Activated CD4-positive, alpha-beta T cell treated with anti-CD3 and anti-CD28 coated beads, Interleukin-2, amount 10 ng/mL, durations not matched to agents 24 days and 14 days (primary cell): ENCODE results near the gene PIAS3. TPM values are rescaled to one million over a fixed set of nuclear protein-coding genes. Genes with fewer than 3 reads are reported as not detected.
"Not testable (repeated sequence)": the region's sequence is repeated elsewhere in the genome, so short reads cannot be mapped to it uniquely, and the experiment has no call there.

ENCODE experiments used
- DNase-seq: peaks from one replicate; pipeline ENCODE4 v3.0.0; 2022
- H3K27ac Mint-ChIP-seq: one replicate; pipeline ENCODE4 v1.8.0; 2022; ENCODE audit warnings: mild to moderate bottlenecking, mixed read lengths
- H3K27me3 Mint-ChIP-seq: one replicate; pipeline ENCODE4 v1.8.0; 2022; ENCODE audit warnings: mixed read lengths
- H3K36me3 Mint-ChIP-seq: one replicate; pipeline ENCODE4 v1.8.0; 2022; ENCODE audit warnings: low read depth, mild to moderate bottlenecking, mixed read lengths
- H3K4me1 Mint-ChIP-seq: one replicate; pipeline ENCODE4 v1.8.0; 2021; ENCODE audit warnings: mixed read lengths
- H3K4me3 Mint-ChIP-seq: one replicate; pipeline ENCODE4 v1.8.0; 2022; ENCODE audit warnings: mild to moderate bottlenecking, moderate library complexity, mixed read lengths
- H3K9me3 Mint-ChIP-seq: one replicate; pipeline ENCODE4 v1.8.0; 2021; ENCODE audit warnings: mixed read lengths
- intact Hi-C: fragments of 100-400 bp; cut with micrococcal nuclease; formaldehyde crosslinking; loops from one replicate; pipeline ENCODE4 v1.15.1; 2023
- total RNA-seq: library from RNA; stranded (reverse); gene quantifications from 2 replicates; pipeline ENCODE4 v1.2.3, GENCODE V29; 2022

Gene PIAS3
- total RNA-seq, 1 donor from 2014 or later = 19.1 TPM

DNA sequence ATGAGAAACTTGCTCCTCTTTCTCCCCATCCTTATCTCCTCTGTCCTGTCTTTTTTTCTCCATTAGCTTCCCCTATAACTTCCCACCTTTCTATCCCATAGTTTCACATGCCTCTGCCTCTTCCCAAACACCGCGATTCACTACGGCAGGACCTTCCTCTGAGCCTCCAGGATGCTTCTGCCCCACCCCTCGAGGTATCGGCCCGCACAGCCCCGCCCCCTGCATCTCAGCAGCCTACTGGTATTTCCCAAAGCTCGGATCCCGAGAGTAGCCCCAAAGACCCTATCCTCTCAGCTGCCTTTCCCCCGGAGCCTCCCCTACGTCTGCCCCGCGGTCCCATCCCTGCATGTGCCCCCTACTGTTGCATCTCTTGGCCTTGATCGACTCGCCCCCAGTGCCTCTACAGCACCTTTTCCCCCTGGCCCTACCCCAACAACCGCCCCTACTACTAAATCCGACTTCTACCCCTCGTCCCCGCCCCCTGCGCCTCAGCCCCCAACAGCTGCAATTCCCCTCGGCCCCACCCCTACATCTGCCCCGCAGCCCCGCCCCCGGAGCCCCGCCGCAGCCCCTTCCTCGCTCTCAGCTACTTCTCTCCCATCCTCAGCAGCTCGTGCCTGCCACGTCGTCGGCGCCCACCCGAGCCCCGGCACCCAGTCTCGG, 512 bp downstream of the PIAS3 start:
- peak; percentile 85 for DNase-seq
- peak overlapping the region; percentile 96 for H3K4me3 Mint-ChIP-seq
- peaks cover 3% of the 10 kb centered on the region for H3K27me3 Mint-ChIP-seq
- H3K9me3 Mint-ChIP-seq = no peaks in the 10 kb centered on the region
- peaks cover 18% of the 10 kb centered on the region for H3K36me3 Mint-ChIP-seq
- peak overlapping the region; percentile 96 for H3K27ac Mint-ChIP-seq
- peaks cover 14% of the 10 kb centered on the region for H3K4me1 Mint-ChIP-seq
- intact Hi-C loops = loop anchor here (2.0 kb wide), 2 partner anchors 34 to 98 kb away; partner anchors contain the start of genes POLR3C and RNF115

DNA sequence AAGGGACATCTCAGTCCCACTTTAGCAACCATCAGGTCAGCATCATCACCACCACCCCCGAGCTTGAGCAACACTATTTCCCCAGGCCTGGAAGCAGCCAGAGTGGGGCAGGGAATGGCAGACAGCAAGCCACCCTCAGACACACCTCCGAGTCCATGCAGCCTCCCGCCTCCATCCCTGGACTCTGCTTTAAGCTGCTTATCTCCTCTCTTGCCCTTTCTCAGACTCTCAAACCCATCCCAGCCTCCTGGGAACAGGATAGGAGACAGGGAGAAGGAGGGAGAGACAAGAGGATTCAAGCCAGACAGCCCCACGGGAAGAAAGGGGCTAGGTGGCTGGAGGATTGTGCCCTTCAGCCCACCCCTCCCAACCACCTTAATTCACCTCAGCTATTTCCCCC, 1.7 kb downstream of the PIAS3 start:
- Mint-ChIP-seq H3K27ac (no peak overlapping the region), H3K36me3 (peaks cover 23% of the 10 kb centered on the region), H3K4me1 (peaks cover 14% of the 10 kb centered on the region), H3K4me3 (no peak overlapping the region), H3K9me3 (no peaks in the 10 kb centered on the region), H3K27me3 (no peaks in the 10 kb centered on the region)
- DNase-seq = no peak
- intact Hi-C loops = no loop called here

DNA sequence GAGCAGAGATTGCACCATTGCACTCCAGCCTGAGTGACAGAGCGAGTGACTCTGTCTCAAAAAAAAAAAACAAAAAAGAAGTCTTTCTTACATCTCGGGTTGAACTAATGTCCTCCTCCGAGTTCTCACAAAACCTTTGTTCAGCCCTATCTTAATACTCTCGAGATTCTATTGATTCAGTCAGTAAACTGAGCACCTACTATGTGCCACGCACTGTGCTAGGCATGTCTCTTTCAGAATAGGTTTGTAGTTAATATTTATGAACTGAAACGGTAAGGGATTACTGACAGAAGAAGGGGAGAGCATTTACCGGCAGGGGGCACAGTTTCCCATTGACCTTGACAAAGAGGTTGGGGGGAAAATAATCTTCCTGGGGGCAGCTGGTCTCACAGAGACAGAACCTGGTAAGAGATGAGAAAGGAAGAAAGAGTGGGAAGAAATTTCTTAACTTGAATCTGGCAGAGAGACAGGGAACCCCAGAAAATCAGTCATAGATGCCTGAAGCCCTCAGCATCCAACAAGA, 3.4 kb downstream of the PIAS3 start:
- Mint-ChIP-seq H3K27ac (no peak overlapping the region), H3K4me1 (peaks cover 14% of the 10 kb centered on the region), H3K4me3 (no peak overlapping the region), H3K27me3 (no peaks in the 10 kb centered on the region), H3K36me3 (peaks cover 30% of the 10 kb centered on the region), H3K9me3 (no peaks in the 10 kb centered on the region)
- DNase-seq = no peak
- intact Hi-C loops = no loop called here

DNA sequence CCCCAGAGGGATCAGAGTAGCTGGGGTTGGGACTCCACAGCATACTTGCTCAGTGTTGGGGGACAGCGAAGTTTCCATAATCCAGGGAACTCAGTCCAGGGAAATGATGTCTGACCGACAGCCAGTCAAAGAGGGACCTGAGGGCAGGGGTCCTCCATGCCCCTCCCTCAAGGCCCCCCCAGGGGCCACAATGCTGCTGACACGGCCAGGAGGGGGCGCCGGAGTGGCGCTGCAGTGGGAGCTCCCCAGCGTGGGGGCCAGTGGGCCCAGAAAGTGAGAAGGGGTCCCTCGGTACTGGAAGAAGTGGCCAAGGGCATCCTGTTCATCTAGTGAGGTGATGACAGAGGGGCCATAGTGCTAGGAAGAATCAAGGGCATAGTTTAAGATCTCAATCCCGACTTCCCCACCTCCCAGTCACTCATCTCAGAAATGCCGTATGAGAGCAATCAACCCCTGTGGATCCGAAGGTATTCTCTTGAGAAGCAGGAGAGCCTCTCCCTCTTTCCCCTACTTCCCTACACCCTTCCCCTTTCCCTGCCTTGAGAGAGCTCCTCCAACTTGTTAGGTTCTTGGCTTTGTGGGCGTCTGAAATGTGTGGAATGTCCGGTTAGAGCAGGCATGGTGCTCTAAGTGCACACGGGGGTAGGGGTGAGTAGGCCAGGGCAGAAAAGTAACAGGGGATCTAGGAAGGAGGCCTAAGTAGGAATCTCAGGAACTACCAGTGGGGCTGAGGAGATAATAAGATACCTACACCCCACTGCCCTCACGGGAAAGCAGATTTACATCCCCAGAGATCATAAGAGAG, 9.3 kb downstream of the PIAS3 start:
- H3K4me1 Mint-ChIP-seq = peaks cover 9% of the 10 kb centered on the region
- intact Hi-C loops = no loop called here
- peak; percentile 68 for DNase-seq
- no peak overlapping the region for H3K4me3 Mint-ChIP-seq
- no peaks in the 10 kb centered on the region for H3K9me3 Mint-ChIP-seq
- H3K27ac Mint-ChIP-seq = no peak overlapping the region
- peaks cover 26% of the 10 kb centered on the region for H3K36me3 Mint-ChIP-seq
- no peaks in the 10 kb centered on the region for H3K27me3 Mint-ChIP-seq

DNA sequence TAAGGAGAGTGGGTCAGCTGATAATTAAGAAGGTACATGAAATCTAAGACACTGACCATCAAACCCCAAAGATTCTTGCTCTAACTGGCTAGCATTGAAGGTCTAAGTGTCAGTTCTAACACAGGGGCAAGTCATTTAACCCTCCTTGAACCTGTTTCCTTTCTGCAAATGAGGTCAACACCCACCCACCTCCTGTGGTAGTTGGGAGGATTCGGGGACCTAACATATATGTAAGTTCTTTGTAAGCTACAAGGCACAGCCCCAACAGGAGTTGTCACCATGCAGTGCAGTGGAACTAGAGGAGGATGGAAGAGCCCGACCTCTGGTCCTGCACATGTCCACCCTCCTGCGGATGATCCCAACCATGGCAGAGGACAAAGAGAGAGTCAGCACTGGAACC, 11.1 kb downstream of the PIAS3 start:
- Mint-ChIP-seq H3K4me3 (no peak overlapping the region), H3K36me3 (peaks cover 19% of the 10 kb centered on the region), H3K27me3 (no peaks in the 10 kb centered on the region), H3K4me1 (peaks cover 9% of the 10 kb centered on the region), H3K27ac (no peak overlapping the region), H3K9me3 (no peaks in the 10 kb centered on the region)
- no peak for DNase-seq
- intact Hi-C loops = no loop called here

DNA sequence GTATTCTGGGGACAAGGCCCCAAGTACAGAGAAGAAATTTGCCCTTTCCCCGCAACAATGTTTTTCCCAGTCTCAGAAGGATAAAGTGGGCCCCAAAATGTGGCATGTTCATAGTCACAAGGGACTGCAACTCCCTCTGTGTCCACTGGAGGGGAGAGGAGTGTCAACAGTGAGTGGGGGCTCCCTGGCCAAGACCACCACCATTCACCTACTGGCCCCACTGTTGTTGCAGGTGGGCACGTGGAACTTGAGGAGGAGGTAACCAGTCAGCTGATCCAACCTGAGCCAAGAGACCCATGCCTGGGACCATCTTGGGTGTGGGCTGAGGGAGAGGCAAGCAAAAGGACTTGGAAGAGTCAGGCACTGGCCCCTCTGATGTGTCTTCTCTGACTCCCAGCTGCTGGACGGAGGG, 12.7 kb downstream of the PIAS3 start:
- H3K27ac Mint-ChIP-seq = no peak overlapping the region
- H3K9me3 Mint-ChIP-seq = no peaks in the 10 kb centered on the region
- peaks cover 9% of the 10 kb centered on the region for H3K4me1 Mint-ChIP-seq
- peak; percentile 80 for DNase-seq
- intact Hi-C loops = no loop called here
- peaks cover 26% of the 10 kb centered on the region for H3K36me3 Mint-ChIP-seq
- no peak overlapping the region for H3K4me3 Mint-ChIP-seq
- H3K27me3 Mint-ChIP-seq = no peaks in the 10 kb centered on the region

DNA sequence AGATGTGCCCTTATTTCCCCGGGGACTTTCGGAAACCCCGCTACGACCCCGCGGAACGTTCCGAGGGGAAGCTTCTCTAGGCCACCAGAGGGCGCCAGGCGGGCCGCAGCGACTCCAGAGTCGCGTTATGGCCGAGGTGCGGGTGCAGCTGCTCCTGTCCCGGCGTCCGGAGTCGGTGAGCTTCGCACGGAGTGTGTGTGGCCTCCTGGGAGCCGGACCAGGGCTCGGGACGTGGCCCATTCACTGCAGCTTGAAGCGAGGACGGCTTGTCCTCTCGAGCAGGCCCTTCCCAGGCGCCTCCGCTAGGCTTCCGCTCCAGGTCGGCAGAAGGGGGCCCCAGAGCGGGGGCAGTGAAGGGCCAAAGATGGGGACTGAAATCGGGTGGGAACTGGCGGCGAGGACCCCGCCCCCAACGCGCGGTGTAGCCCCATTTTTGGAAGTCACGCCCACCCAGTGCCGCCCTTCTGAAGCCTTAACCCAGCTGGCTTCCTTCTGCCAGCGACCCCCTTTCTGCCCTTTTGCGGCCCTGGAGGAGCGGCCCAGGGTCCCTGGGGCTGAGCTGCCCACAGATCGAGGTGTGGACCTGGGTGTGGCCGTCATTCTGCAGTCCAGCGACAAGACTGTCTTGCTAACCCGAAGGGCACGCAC, 13.2 kb downstream of the PIAS3 start, which contains the start of gene NUDT17:
NUDT17 (plus strand) TSS at position 117 of the 648 bp plus-strand sequence; CDS start at position 128, 11 bp downstream.
- no peak within 1 kb of the TSS for H3K27ac Mint-ChIP-seq
- no peak within 1 kb of the TSS for H3K4me3 Mint-ChIP-seq
- peaks cover 26% of the 10 kb centered on the region for H3K36me3 Mint-ChIP-seq
- peaks cover 9% of the 10 kb centered on the region for H3K4me1 Mint-ChIP-seq
- DNase-seq = peak; percentile 92
- no peaks in the 10 kb centered on the region for H3K9me3 Mint-ChIP-seq
- H3K27me3 Mint-ChIP-seq = no peaks in the 10 kb centered on the region
- intact Hi-C loops = loop anchor here (1.0 to 2.0 kb wide), 3 partner anchors 65 to 168 kb away; partner anchors contain the start of genes ITGA10 and PEX11B

DNA sequence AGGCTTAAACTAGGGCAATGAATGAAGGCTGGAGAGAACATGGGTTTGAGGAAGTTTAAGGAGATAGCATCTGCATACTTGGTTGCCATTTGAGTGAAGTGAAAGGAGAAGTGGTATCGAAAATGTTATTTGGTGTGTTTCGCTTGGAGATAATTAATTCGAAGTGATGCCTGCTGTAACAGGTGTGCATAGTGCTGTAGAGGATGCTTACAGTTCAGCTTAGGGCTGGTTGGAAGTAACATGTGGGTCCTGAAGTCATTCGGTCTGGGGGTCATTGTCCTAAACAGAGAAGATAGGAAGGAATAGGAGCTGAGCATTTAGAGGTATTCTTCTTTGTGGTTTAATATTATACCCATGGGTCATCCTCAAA, 13.8 kb downstream of the PIAS3 start:
- H3K4me1 Mint-ChIP-seq = peaks cover 9% of the 10 kb centered on the region
- no peak for DNase-seq
- no peaks in the 10 kb centered on the region for H3K9me3 Mint-ChIP-seq
- no peaks in the 10 kb centered on the region for H3K27me3 Mint-ChIP-seq
- no peak overlapping the region for H3K4me3 Mint-ChIP-seq
- H3K36me3 Mint-ChIP-seq = peaks cover 27% of the 10 kb centered on the region
- no peak overlapping the region for H3K27ac Mint-ChIP-seq
- intact Hi-C loops = loop anchor here (1.0 to 2.0 kb wide), 3 partner anchors 65 to 168 kb away; partner anchors contain the start of genes ITGA10 and PEX11B

DNA sequence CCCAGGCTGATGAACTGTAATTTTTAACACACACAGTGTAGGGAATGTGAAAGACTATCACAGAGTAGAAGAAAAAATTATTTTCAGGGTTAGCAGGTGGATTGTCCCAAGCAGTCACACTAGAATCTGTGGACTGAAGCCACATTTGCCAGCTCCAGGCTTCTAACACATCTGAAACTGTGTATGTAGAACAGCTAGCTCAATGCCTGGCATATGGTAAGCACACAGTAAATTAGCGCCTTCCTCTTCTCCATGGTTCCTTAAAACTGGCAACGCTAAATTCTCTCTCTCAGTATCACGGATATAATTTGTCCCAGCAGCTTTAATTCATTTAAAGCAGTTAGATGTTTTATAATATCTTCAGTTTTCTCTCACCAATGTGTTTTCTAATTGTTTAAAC, 15.8 kb downstream of the PIAS3 start:
- no peak for DNase-seq
- no peaks in the 10 kb centered on the region for H3K27me3 Mint-ChIP-seq
- peaks cover 5% of the 10 kb centered on the region for H3K4me1 Mint-ChIP-seq
- no peak overlapping the region for H3K4me3 Mint-ChIP-seq
- peaks cover 35% of the 10 kb centered on the region for H3K36me3 Mint-ChIP-seq
- no peaks in the 10 kb centered on the region for H3K9me3 Mint-ChIP-seq
- no peak overlapping the region for H3K27ac Mint-ChIP-seq
- intact Hi-C loops = no loop called here

DNA sequence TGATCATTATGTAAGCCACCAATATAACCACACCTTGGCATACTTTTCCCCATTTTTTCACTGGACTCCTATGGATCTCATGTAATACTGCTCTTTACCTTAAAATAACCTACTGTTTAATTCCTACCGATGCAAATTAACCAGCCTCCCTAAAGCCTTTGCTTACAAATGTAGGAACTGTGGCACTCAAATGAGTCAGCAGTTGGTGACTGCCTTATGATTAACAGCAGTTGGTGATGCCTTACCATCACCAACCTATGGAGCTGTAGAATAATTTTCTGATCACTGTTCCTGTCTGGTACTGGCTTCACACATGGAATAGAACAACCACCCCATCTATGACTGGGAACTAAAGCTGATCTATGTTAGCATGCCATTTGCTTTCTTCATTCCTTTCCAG, 21.2 kb downstream of the PIAS3 start:
- Mint-ChIP-seq H3K4me3 (no peak overlapping the region), H3K27ac (no peak overlapping the region), H3K36me3 (peaks cover 66% of the 10 kb centered on the region), H3K9me3 (no peaks in the 10 kb centered on the region), H3K4me1 (peaks cover 2% of the 10 kb centered on the region), H3K27me3 (no peaks in the 10 kb centered on the region)
- intact Hi-C loops = no loop called here
- no peak for DNase-seq

DNA sequence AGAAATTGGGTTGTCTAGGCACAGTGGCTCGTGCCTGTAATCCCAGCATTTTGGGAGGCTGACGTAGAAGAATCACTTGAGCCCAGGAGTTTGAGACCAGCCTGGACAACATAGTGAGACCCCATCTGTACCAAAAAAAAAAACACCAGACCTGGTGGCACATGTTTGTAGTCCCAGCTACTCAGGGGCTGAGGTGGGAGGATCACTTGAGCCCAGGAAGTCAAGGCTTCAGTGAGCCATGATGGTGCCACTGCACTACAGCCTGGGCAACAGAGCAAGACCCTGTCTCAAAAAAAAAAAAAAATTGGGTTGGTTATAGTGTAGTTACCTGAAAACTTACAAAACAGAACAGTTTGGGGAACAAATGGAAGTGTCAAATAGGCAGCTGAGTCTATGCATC, 28.1 kb downstream of the PIAS3 start:
- H3K9me3 Mint-ChIP-seq, intact Hi-C loops, H3K4me3 Mint-ChIP-seq, DNase-seq, H3K27me3 Mint-ChIP-seq, H3K27ac Mint-ChIP-seq: not testable (repeated sequence)
- Mint-ChIP-seq H3K4me1 (peaks cover 32% of the 10 kb centered on the region), H3K36me3 (peaks cover 71% of the 10 kb centered on the region)

DNA sequence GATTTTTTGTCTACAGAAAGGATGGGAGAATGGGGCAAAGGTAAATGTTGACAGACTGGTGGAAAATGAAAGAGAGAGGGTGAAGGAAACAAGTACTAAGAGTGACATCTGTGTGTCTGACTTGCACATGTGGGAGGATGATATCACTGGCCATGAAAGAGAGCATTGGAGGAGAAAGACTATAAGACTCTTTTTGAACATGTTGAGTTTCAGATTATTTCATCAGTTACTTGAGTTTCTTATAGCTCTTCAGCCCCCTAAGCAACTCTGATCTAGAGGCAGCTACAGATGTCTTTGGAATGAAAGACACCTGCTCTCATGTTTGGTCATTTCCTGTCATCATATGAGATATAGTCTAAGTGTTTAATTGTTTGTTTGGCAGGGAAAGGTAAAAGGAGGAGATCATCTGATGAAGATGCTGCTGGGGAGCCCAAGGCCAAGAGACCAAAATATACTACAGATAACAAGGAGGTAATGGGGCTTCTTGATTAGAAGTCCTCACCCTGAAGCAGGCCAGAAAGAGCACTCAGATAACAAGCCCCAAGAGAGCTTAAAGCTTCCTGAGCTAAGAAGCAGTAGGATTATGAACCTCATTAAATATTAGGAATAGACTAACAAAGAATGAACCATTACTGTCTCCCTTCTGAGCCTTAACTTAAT, 30.4 kb downstream of the PIAS3 start:
- H3K4me3 Mint-ChIP-seq = peak overlapping the region; percentile 10
- H3K4me1 Mint-ChIP-seq = peaks cover 41% of the 10 kb centered on the region
- H3K36me3 Mint-ChIP-seq = peaks cover 68% of the 10 kb centered on the region
- intact Hi-C loops = loop anchor here (10.0 kb wide), 1 partner anchor 54 kb away; no protein-coding TSS in a partner anchor
- H3K27ac Mint-ChIP-seq = peak overlapping the region; percentile 71
- DNase-seq = no peak
- H3K9me3 Mint-ChIP-seq = no peaks in the 10 kb centered on the region
- no peaks in the 10 kb centered on the region for H3K27me3 Mint-ChIP-seq

DNA sequence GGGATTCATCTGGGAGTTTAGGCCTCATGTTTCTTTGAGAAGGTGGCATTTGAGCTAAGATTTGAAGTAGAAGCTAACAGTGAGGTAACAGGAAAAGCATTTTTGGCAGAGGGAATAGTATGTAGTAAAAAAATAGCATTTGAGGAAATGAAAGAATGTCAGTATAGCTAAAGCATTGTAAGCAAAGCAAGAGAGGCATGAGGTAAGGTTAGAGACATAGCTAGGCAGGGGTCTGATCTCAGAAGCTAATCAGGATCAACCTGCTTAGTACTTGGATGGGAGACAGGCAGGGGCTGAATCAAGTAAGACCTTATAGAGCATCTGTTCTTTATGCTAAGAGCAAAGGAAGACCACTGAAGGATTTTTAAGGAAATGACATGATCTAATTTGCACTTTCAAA, 30.9 kb downstream of the PIAS3 start:
- Mint-ChIP-seq H3K9me3 (no peaks in the 10 kb centered on the region), H3K4me1 (peaks cover 41% of the 10 kb centered on the region), H3K27ac (peak overlapping the region; percentile 71), H3K27me3 (no peaks in the 10 kb centered on the region), H3K4me3 (peak overlapping the region; percentile 10), H3K36me3 (peaks cover 63% of the 10 kb centered on the region)
- DNase-seq = no peak
- intact Hi-C loops = loop anchor here (10.0 kb wide), 1 partner anchor 53 kb away; no protein-coding TSS in a partner anchor
